Measurements from ENCODE around the gene DDX17.

DNA sequence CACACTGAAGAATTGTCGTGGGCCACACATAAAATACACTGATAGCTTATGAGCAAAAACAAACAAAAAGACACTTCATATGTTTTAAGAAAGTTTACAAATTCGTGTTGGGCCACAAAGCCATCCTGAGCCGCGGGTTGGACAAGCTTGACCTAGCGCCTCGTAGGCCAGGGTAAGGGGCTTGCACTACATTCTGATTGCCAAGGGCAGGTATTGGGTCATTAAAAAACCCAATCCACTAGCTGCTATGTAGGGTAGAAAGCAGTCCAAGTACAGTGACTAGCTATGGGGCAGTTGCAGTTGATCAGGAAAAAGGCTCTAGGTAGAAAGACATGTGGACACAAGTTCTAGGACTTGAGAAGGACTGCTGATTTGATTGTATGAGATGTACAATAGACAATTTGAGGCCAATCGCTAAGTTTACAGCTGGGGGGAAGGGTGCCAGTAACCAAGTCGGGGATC, 24.2 kb downstream of the DDX17 start:
- TF ChIP-seq, protein P1, sequence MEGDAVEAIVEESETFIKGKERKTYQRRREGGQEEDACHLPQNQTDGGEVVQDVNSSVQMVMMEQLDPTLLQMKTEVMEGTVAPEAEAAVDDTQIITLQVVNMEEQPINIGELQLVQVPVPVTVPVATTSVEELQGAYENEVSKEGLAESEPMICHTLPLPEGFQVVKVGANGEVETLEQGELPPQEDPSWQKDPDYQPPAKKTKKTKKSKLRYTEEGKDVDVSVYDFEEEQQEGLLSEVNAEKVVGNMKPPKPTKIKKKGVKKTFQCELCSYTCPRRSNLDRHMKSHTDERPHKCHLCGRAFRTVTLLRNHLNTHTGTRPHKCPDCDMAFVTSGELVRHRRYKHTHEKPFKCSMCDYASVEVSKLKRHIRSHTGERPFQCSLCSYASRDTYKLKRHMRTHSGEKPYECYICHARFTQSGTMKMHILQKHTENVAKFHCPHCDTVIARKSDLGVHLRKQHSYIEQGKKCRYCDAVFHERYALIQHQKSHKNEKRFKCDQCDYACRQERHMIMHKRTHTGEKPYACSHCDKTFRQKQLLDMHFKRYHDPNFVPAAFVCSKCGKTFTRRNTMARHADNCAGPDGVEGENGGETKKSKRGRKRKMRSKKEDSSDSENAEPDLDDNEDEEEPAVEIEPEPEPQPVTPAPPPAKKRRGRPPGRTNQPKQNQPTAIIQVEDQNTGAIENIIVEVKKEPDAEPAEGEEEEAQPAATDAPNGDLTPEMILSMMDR (conservative IDR thresholded peaks at IDR 0.05; ENCODE audit: low read length), result no peak
- no peak for TF ChIP-seq EZH2phosphoT487 (IDR thresholded peaks at IDR 0.05; ENCODE audit: borderline replicate concordance, low read depth, low read length)
